ENCODE measurements around the gene CCDC70.

DNA sequence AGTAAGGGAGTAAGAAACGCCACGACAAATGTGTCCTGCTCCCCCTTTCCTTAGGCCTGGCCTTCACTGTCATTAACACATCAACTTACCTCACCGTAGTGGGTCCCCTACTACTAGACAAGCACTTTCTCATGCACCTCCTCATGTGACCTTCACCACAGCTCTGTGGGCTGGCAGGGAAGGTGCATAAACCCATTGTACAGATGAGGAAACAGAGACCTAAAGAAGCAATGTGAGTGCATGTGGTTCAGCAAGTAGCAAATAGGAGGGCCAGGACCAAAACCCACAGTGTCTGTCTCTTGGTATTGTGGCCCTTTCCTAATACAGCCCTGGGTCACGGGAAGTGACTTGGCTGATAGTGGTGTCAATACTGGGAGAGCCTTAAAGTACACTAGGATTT, 5.3 kb downstream of the CCDC70 start:
- TF ChIP-seq, protein P1, sequence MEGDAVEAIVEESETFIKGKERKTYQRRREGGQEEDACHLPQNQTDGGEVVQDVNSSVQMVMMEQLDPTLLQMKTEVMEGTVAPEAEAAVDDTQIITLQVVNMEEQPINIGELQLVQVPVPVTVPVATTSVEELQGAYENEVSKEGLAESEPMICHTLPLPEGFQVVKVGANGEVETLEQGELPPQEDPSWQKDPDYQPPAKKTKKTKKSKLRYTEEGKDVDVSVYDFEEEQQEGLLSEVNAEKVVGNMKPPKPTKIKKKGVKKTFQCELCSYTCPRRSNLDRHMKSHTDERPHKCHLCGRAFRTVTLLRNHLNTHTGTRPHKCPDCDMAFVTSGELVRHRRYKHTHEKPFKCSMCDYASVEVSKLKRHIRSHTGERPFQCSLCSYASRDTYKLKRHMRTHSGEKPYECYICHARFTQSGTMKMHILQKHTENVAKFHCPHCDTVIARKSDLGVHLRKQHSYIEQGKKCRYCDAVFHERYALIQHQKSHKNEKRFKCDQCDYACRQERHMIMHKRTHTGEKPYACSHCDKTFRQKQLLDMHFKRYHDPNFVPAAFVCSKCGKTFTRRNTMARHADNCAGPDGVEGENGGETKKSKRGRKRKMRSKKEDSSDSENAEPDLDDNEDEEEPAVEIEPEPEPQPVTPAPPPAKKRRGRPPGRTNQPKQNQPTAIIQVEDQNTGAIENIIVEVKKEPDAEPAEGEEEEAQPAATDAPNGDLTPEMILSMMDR (IDR thresholded peaks at IDR 0.05; ENCODE audit: insufficient read depth, low read depth, low read length), result no peak
- TF ChIP-seq EZH2 (IDR thresholded peaks at IDR 0.05; ENCODE audit: insufficient read depth, low read length), result no peak

Data from astrocyte (in vitro differentiated cells and primary cell).